Measurements from ENCODE around the gene NARF. TPM values are rescaled to one million over a fixed set of nuclear protein-coding genes. Genes with fewer than 3 reads are reported as not detected.

Gene NARF
- total and polyA plus RNA-seq, 2 donors (not counting 3 experiments of a cell fraction or from before 2014, with no cell fraction given) = 83.4 to 158 TPM

- H2AFZ ChIP-seq (ENCODE audit: low read depth, low read length) = no peak overlapping the region
- no peak overlapping the region for H3K4me3 ChIP-seq (replicated peaks in 1 of 3; ENCODE audit: insufficient read depth in 1 of 3, low read depth in 1 of 3, low read length in 3 of 3)
- no peaks in the 10 kb centered on the region for H3K27me3 ChIP-seq (ENCODE audit: control insufficient read depth in 2 of 2, insufficient read depth in 2 of 2, low read length in 2 of 2)
- no TSS peak for BruUV-seq (replicated peaks)
- POLR2A ChIA-PET = no interaction called here
- H3K9me1 ChIP-seq (replicated peaks; ENCODE audit: control insufficient read depth, extremely low read depth, insufficient read depth, low read length) = no peaks in the 10 kb centered on the region
- no peak overlapping the region for H3K4me2 ChIP-seq (ENCODE audit: insufficient read depth, low read length)
- H3K79me2 ChIP-seq (ENCODE audit: control insufficient read depth, insufficient read depth, low read length) = no peaks in the 10 kb centered on the region
- no peak overlapping the region for H3K27ac ChIP-seq (ENCODE audit: insufficient read depth, low read depth, low read length)
- no peaks in the 10 kb centered on the region for H3K9me3 ChIP-seq (replicated peaks; ENCODE audit: control insufficient read depth, insufficient read depth, low read length)
- H4K20me1 ChIP-seq (replicated peaks; ENCODE audit: control insufficient read depth, extremely low read depth, insufficient read depth, low read length) = no peaks in the 10 kb centered on the region
- DNase-seq (ENCODE audit: low read depth, low spot score) = no peak
- intact Hi-C loops (cut with micrococcal nuclease) = no loop called here
- no peak for TF ChIP-seq GATA2 (IDR thresholded peaks at IDR 0.05; ENCODE audit: insufficient read depth, insufficient read length, low read depth, low read length)
- TF ChIP-seq CTCF (IDR thresholded peaks at IDR 0.05; ENCODE audit: extremely low read depth in 1 of 2, insufficient read depth in 1 of 2, low read depth in 1 of 2, low read length in 2 of 2) = no peak
- TF ChIP-seq MAX (IDR thresholded peaks at IDR 0.05; ENCODE audit: insufficient read depth, insufficient read length) = no peak
- no peak for TF ChIP-seq JUN (IDR thresholded peaks at IDR 0.05; ENCODE audit: borderline replicate concordance, insufficient read depth, insufficient read length, low read depth)
- TF ChIP-seq EZH2 (IDR thresholded peaks at IDR 0.05; ENCODE audit: borderline replicate concordance, low read depth, low read length, severe bottlenecking) = no peak
- no peak for TF ChIP-seq MYC (IDR thresholded peaks at IDR 0.05; ENCODE audit: low read depth, low read length)
- TF ChIP-seq POLR2A (IDR thresholded peaks at IDR 0.05; ENCODE audit: low read depth, low read length) = no peak
- TF ChIP-seq POLR2AphosphoS5 (IDR thresholded peaks at IDR 0.05; ENCODE audit: insufficient read depth, low read depth, low read length) = no peak
- TF ChIP-seq FOS (IDR thresholded peaks at IDR 0.05; ENCODE audit: borderline replicate concordance, insufficient read depth, low read length) = no peak
- no peaks in the 10 kb centered on the region for H3K4me1 ChIP-seq (ENCODE audit: control insufficient read depth, extremely low read depth, insufficient read depth, low read length)
- peaks cover 0 to 13% of the 10 kb centered on the region in 2 experiments for H3K36me3 ChIP-seq (ENCODE audit: control insufficient read depth in 2 of 2, extremely low read depth in 1 of 2, insufficient read depth in 2 of 2, low read length in 2 of 2)
- H3K9ac ChIP-seq (replicated peaks; ENCODE audit: extremely low read depth, insufficient read depth, low read length) = no peak overlapping the region
- CTCF ChIA-PET = no interaction called here
- dilution Hi-C loops (cut with MboI; ENCODE audit: extremely low pct_ligation_motif_present, low sequenced_read_pairs) = no loop called here
- no peak for FAIRE-seq
These were observed 16.7 kb upstream of the NARF start for GRCh38 chr17:82441691-82442487.

Data from endothelial cell of umbilical vein (primary cell).